DMS153 treated with DMSO at 0.1 percent for 48 hours (cell line): ENCODE data around the gene FADS3.

Experiments used
- DNase-seq: peaks from one replicate; lab custom pipeline; 2025; ENCODE audit not compliant: unreplicated experiment; lab: John Stamatoyannopoulos, UW

FADS3 gene

GRCh38 chr11:61891331-61892084 lies at the start of gene FADS3:
Gene FADS3 (minus strand): TSS chr11:61891545. CDS start chr11:61891381, 164 bp downstream.
- peak; percentile 40 for DNase-seq

GRCh38 chr11:61940466-61940865 lies 49.1 kb upstream of the FADS3 start:
- no peak for DNase-seq

GRCh38 chr11:61935861-61936260 lies 44.5 kb upstream of the FADS3 start:
- DNase-seq: no peak

GRCh38 chr11:61930933-61931332 lies 39.6 kb upstream of the FADS3 start:
- DNase-seq: no peak

- no peak for DNase-seq
Measured at GRCh38 chr11:61928606-61929005, 37.3 kb upstream of the FADS3 start.

- DNase-seq: no peak
Measured at GRCh38 chr11:61927501-61927900, 36.2 kb upstream of the FADS3 start.

GRCh38 chr11:61926235-61926634 lies 34.9 kb upstream of the FADS3 start:
- no peak for DNase-seq

- DNase-seq: no peak
Measured at GRCh38 chr11:61925736-61926135, 34.4 kb upstream of the FADS3 start.

GRCh38 chr11:61924064-61924455 lies 32.7 kb upstream of the FADS3 start:
- no peak for DNase-seq

GRCh38 chr11:61923166-61924063 lies 32.1 kb upstream of the FADS3 start:
- DNase-seq: no peak

- DNase-seq: no peak
Measured at GRCh38 chr11:61922539-61922938, 31.2 kb upstream of the FADS3 start.

- no peak for DNase-seq
Measured at GRCh38 chr11:61921446-61921845, 30.1 kb upstream of the FADS3 start.

GRCh38 chr11:61919705-61920631 lies 28.6 kb upstream of the FADS3 start:
- DNase-seq: no peak

- no peak for DNase-seq
Measured at GRCh38 chr11:61918938-61919704, 27.8 kb upstream of the FADS3 start.

- DNase-seq: no peak
Measured at GRCh38 chr11:61918251-61918937, 27.0 kb upstream of the FADS3 start.

- no peak for DNase-seq
Measured at GRCh38 chr11:61917334-61918109, 26.2 kb upstream of the FADS3 start, which contains the start of gene RAB3IL1. Gene RAB3IL1 (minus strand): TSS chr11:61917566. CDS start chr11:61917367, 199 bp downstream.

- DNase-seq: no peak
Measured at GRCh38 chr11:61916737-61917333, 25.5 kb upstream of the FADS3 start.

- DNase-seq: no peak
Measured at GRCh38 chr11:61914471-61915171, 23.3 kb upstream of the FADS3 start.
